ENCODE measurements around the gene TGFB1I1.

DNA sequence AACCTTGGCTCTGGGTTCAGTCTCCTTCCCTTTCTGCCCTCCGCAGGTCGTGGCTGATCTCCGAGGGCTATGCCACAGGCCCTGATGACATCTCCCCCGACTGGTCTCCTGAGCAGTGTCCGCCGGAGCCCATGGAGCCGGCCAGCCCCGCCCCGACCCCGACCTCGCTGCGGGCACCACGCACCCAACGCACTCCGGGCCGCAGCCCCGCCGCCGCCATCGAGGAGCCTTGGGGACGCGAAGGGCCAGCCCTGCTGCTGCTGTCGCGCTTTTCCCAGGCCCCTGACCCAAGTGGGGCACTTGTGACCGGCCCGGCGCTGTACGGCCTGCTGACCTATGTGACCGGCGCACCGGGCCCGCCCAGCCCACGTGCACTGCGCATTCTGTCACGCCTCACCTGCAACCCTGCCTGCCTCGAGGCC, 7.6 kb upstream of the TGFB1I1 start:
- TF ChIP-seq POLR2A (IDR thresholded peaks at IDR 0.05; ENCODE audit: borderline replicate concordance, extremely low read depth, insufficient read depth, insufficient read length), result no peak
- no peak for TF ChIP-seq EZH2phosphoT487 (IDR thresholded peaks at IDR 0.05; ENCODE audit: borderline replicate concordance)
- TF ChIP-seq, protein P1, sequence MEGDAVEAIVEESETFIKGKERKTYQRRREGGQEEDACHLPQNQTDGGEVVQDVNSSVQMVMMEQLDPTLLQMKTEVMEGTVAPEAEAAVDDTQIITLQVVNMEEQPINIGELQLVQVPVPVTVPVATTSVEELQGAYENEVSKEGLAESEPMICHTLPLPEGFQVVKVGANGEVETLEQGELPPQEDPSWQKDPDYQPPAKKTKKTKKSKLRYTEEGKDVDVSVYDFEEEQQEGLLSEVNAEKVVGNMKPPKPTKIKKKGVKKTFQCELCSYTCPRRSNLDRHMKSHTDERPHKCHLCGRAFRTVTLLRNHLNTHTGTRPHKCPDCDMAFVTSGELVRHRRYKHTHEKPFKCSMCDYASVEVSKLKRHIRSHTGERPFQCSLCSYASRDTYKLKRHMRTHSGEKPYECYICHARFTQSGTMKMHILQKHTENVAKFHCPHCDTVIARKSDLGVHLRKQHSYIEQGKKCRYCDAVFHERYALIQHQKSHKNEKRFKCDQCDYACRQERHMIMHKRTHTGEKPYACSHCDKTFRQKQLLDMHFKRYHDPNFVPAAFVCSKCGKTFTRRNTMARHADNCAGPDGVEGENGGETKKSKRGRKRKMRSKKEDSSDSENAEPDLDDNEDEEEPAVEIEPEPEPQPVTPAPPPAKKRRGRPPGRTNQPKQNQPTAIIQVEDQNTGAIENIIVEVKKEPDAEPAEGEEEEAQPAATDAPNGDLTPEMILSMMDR (IDR thresholded peaks at IDR 0.05 in 2 of 3, conservative IDR thresholded peaks at IDR 0.05 in 1 of 3; ENCODE audit: borderline replicate concordance in 1 of 3, insufficient read depth in 1 of 3, low read depth in 2 of 3, low read length in 2 of 3), result no peak
- no peak for TF ChIP-seq SRF (IDR thresholded peaks at IDR 0.05; ENCODE audit: low read depth)
- TF ChIP-seq, protein P2, sequence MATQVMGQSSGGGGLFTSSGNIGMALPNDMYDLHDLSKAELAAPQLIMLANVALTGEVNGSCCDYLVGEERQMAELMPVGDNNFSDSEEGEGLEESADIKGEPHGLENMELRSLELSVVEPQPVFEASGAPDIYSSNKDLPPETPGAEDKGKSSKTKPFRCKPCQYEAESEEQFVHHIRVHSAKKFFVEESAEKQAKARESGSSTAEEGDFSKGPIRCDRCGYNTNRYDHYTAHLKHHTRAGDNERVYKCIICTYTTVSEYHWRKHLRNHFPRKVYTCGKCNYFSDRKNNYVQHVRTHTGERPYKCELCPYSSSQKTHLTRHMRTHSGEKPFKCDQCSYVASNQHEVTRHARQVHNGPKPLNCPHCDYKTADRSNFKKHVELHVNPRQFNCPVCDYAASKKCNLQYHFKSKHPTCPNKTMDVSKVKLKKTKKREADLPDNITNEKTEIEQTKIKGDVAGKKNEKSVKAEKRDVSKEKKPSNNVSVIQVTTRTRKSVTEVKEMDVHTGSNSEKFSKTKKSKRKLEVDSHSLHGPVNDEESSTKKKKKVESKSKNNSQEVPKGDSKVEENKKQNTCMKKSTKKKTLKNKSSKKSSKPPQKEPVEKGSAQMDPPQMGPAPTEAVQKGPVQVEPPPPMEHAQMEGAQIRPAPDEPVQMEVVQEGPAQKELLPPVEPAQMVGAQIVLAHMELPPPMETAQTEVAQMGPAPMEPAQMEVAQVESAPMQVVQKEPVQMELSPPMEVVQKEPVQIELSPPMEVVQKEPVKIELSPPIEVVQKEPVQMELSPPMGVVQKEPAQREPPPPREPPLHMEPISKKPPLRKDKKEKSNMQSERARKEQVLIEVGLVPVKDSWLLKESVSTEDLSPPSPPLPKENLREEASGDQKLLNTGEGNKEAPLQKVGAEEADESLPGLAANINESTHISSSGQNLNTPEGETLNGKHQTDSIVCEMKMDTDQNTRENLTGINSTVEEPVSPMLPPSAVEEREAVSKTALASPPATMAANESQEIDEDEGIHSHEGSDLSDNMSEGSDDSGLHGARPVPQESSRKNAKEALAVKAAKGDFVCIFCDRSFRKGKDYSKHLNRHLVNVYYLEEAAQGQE (IDR thresholded peaks at IDR 0.05; ENCODE audit: low read depth), result no peak
- no peak for TF ChIP-seq RAD21 (IDR thresholded peaks at IDR 0.05; ENCODE audit: low read depth)
- no peak for TF ChIP-seq ZNF274 (IDR thresholded peaks at IDR 0.05; ENCODE audit: low read depth, low read length)
- no peak for TF ChIP-seq JUND (IDR thresholded peaks at IDR 0.05)
- no peak for TF ChIP-seq EGR1 (IDR thresholded peaks at IDR 0.05; ENCODE audit: low read depth)
- TF ChIP-seq SIN3A (IDR thresholded peaks at IDR 0.05; ENCODE audit: low read depth), result no peak
- no peak for TF ChIP-seq POLR2AphosphoS5 (IDR thresholded peaks at IDR 0.05; ENCODE audit: low read depth, low read length)
- TF ChIP-seq, protein P3, sequence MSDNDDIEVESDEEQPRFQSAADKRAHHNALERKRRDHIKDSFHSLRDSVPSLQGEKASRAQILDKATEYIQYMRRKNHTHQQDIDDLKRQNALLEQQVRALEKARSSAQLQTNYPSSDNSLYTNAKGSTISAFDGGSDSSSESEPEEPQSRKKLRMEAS (IDR thresholded peaks at IDR 0.05), result no peak
- TF ChIP-seq CEBPB (IDR thresholded peaks at IDR 0.05; ENCODE audit: low read depth), result no peak
- TF ChIP-seq YY1 (IDR thresholded peaks at IDR 0.05; ENCODE audit: extremely low read depth, insufficient replicate concordance, low read depth, low read length), result no peak

All from HCT116 (cell line).